AG08396 (cell line): Measurements from ENCODE around the gene RGS16.
"Not testable (repeated sequence)": the region's sequence is repeated elsewhere in the genome, so short reads cannot be mapped to it uniquely, and the experiment has no call there.

ENCODE experiments used
- DNase-seq: peaks from one replicate; pipeline ENCODE4 v3.0.0; 2012; ENCODE audit warnings: low spot score, mixed read lengths

The RGS16 gene

GRCh38 chr1:182604175-182605164, at the start of gene RGS16:
TSS of gene RGS16 (minus strand) at chr1:182604389. CDS start at chr1:182604259, 130 bp downstream.
- peak; percentile 94 for DNase-seq

DNA sequence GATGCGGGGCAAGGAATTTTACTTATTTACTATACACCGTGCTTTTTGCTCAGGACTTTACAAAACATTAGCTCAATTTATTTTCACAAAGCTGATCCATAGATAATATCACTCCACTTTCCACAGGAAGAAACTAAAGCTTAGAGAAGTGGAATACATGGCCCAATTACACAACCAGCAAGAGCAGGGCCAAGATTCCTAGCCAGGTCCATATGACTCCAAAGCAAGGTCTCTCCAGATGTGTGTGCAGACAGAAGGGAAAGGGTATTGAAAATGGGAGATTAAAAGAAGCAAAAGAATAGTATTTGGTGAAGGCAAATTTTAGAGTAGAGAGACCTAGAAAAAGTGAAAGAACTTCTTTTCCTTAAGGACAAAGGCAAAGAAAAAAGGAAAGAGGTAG, 49.8 kb upstream of the RGS16 start:
- no peak for DNase-seq

DNA sequence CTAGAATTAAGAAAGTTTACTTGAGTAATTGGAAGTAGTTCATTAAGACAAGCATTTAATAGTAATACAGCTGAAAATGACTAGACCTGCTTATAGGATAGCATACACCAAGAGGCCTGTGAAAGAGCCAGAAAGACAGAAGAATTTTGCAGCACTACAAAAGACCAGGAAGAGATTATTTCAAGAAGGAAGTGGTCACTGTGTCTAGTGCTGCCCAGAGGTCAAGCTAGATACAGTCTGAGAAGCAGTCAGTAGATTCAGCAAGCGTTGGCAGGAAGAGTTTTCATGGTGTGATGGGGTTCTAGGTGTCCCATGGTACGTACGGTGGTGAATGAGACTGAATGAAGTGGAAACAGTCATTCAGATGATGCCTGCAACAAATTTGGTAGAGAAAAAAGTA, 48.7 kb upstream of the RGS16 start:
- no peak for DNase-seq

DNA sequence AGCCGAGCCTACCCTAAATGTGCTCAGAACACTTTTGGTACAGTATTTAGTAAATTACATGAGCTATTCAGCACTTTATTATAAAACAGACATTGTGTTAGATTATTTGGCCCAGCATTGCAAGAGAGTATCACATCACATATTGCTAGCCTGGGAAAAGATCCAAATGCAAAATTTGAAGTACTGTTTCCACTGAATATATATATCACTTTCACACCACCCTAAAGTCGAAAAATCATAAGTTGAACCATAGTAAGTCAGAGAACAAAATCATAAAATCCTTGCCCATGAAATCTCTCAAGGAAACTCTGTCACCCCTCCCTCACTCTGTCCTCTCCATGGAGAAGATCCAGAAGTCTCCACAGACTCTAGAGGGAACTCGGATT, 47.1 kb upstream of the RGS16 start:
- no peak for DNase-seq

DNA sequence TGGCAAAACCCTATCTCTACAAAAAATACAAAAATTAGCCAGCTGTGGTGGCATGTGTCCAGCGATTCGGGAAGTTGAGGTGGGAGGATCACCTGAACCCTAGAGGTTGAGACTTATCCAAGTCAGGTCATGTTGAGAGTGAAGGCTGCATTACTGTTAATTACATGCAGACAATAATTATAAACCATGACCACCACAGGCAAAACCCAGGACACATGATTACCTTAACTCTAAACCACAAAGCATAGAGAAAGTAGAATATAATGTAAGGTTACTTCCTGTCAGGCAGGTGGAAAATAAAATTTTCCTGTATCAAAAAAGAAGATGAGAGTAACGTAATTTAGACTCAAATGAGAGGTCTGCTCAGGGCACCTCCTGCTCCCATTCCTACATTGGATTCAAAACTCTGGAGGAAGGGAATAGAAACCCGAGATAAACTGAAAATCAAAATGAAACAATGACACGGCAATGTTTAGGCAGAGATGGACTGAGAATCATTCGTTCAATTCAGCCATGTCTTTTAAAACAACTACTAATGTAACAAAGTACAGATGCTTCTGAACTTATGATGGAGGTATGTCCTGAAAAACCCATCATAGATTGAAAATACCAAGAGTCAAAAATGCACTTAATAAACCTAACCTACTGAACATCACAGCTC, 46.6 kb upstream of the RGS16 start:
- DNase-seq: no peak

DNA sequence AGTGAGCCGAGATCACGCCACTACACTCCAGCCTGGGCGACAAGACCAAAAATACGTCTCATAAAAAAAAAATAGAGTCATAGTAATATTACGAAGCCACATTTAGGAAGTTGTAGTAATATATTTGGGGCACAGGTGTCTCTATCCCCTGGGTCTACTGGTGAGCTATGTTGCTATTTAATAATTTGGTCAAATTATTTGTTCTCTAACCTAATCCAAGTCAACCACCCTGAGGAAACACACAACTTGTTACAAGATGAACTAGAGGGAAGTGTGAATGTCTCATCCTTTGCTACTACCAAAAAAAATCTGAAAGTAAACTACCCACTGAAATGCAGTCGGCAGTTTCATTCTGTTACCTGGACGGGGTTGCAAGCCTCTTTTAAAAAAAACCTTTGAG, 44.9 kb upstream of the RGS16 start:
- DNase-seq: no peak

DNA sequence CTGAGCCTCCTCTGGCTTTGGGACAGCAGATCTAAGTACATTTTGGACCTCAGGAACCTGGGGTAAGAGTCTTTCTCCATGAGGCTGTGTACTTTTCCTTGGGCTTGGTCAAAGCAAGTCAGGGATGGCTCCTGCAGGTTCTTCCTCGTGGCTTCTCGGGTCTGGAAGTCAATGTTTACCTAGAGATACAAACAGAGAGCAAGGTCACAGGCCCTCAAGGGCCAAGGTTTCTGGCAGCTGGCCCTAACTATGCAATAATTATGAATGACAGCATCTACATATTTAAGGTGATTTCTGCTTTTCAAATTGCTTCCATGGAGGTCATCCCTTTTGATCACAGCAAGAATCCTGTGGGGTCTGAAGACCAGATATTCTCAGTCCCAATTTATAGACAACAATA, 42.5 kb upstream of the RGS16 start:
- no peak for DNase-seq

DNA sequence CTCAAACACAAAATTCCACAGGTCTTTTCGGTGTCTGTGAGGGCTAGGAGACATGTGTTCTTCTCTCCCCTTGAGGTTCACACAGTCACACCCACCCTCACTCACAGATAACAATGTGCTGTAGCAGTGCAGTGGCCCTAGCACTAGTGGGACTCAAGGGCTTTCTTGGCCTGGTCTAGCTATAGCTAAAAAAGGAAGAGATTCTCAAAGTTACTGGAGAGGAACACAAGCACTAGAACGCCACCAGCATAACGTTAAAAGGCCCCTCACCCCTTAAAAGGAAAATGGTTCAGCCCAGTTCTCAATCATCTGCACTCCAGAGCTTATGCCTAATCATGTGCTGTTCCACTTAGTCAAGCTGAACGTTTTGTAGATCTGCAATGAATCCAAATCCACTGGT, 40.7 kb upstream of the RGS16 start:
- DNase-seq: no peak

DNA sequence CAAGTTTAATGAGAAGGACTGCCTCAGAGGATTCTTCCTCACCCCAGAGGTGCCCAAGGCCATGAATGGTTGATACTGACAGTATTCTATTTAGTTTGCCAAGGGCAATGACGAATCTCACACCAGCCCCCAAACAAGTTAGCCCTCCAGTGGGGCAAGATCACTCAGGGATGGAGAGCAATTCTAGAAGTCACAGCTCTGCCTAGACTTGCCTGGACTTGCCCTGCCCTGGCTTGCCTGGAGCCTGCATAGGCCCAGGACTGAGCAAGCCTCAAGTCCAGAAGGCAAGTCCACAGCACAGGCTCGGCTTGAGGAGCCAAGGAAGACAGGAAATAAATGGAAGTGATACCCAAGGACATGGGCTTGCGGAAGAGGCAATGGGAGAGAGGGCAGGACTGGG, 39.5 kb upstream of the RGS16 start:
- DNase-seq: no peak

DNA sequence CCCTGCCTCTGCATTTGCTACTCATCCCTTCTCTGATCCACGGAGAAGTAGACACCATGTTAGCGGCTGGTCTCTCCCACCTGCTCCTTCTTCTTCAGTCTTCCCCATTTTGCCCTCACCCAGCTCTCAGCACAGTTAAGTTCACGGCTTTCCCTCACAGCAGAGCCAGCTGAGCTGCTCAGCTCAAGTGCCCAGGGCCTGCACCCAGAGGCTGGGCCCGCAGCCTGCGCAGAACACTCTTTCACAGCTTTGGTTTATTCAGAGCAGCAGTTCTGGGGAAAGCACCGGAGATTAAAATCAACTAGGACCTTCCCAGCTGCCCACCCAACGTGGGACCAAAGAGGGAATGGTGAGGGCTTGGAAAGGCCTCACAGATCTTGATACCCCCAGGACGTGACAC, 38.3 kb upstream of the RGS16 start:
- DNase-seq: no peak

DNA sequence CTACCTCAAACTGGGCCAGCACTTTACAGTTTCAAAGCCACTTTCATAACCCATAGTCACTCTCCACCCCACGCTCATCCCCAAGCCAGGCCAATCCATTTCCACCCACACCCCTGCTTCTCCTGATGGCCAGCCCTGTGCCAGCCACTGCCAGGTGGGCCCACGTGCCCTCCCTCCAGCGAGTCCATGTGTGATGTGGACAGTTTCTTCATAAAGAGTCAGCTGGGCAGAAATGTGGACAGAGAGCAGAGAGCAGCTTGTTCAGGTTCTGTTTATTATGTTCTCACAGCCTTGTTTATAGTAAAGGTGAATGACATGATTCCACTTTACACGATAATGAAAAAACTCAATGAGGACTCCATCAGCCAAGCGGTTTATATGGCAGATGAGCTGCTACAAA, 37.4 kb upstream of the RGS16 start:
- DNase-seq: no peak

DNA sequence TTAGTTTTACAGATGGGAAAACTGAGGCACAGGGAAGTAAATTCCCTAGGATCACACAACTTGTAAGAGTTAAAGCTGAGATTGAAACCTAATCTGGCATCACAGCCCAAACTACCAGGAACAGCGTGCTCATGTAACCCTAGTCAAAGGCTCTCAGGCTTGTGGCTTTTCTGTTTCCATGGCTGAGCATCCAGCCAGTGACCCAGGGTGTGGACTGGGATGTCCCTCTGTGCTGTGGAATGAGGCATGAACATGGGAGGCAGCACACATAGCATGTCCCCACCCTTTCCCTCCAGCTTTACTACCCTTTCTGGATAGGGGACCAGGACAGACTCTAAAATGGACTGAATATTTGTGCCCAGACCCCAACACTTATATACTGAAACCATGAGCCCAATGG, 35.1 kb upstream of the RGS16 start:
- DNase-seq: no peak

GRCh38 chr1:182637769-182638168, 33.6 kb upstream of the RGS16 start:
- DNase-seq: no peak

DNA sequence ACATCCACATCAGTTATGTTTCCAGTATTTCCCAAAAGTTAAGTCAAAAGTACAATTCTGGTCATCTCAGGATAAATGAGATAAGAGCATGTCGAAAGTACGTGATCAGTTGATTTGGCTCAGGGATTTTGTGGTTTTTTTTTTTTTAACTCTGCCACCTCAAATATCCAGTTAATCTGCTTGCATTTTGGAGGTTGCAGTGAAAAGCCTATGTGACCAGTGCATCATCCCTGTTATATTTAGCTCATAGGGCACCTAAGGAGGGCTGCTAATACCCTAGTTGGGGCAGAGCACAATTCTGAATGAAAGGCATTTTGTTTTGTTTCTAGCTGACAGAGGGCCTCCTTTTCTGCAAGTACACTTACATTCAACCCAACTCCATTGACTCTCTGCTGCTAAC, 31.7 kb upstream of the RGS16 start:
- DNase-seq: no peak

- no peak for DNase-seq
Measured at GRCh38 chr1:182634306-182635072, 30.3 kb upstream of the RGS16 start.

DNA sequence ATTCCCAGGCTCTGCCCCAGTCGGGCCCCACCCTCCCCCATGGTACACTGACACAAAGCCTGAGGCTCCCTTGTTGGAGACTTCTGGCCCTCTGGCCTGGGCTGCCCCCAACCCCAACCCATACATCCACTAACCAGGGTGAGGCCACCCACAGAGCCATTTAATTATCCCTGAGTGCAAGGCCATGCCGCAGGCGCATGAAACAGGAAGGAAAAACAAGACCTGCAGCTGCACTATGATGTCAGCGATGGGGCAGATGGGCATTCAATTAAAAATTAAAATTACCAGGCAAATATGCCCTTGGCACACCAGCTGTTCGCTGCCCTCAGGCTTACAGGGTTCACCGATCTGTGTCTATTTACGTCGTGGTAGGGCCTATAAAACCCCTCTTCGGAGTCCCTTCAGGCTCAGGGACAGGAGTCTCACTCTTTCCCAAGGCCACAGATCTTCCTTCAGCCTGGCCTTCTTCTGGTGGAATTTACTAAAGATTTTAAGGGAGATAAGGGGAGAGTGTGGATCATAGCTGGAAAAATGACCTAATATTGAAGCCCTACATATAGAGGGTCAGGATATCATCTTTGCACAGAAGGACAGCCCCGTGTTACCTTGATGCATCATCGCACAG, 29.6 kb upstream of the RGS16 start:
- no peak for DNase-seq

GRCh38 chr1:182633031-182633430, 28.8 kb upstream of the RGS16 start:
- DNase-seq: no peak

- DNase-seq: not testable (repeated sequence)
Measured at GRCh38 chr1:182632441-182632857, 28.3 kb upstream of the RGS16 start.

- DNase-seq: no peak
Measured at GRCh38 chr1:182631954-182632353, 27.8 kb upstream of the RGS16 start.

GRCh38 chr1:182631053-182631677, 27.0 kb upstream of the RGS16 start:
- DNase-seq: no peak

DNA sequence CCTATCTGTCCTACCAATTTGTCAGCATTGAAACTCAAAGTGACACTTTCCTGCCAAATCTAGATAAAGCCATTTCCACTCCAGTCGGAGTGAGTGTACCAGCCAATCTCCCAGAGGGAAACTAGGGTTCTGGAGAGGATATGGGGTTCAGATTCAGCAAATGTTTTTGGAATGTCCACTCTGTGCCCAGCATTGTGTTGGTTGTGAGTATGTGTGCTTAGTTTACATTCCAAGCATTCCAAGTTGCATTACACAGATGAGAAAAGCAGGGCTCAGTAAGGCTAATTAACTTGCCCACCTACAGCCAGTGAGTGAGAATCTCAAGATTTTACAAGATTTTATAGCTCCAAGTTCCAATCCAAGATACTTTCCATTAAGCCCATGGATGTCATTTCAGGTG, 26.4 kb upstream of the RGS16 start:
- DNase-seq: no peak
